Measurements from ENCODE around the gene FCER1G. TPM values are rescaled to one million over a fixed set of nuclear protein-coding genes. Genes with fewer than 3 reads are reported as not detected.

The FCER1G gene
- total and polyA plus RNA-seq, 2 of the 8 experiments (the other 6 are each of a cell fraction or from before 2014, with no cell fraction given) = 1.6 TPM; not detected in 1

DNA sequence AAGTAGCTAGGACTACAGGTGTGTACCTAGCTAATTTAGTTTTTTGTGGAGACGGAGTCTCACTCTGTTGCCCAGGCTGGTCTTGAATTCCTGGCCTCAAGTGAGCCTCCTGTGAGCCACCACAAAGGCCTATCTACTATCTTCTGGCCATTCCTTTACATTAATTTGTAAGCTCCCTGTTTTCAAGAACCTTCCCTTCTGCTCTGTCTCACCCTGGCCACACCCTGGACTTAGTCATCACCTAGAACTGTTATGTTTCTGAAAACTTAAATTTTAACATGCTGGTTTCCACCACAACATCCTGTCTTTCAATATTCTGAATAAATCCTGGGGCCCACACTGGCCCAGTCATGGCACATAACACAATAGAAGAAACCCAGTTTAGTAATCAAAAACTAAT lies 32.9 kb upstream of the FCER1G start:
- Histone ChIP-seq H3K23ac (ENCODE audit: insufficient read length) (no peak overlapping the region), H3K23me2 (ENCODE audit: low read depth, low read length) (no peaks in the 10 kb centered on the region; the same call in 1 of the 2 replicates), H2BK15ac (ENCODE audit: low read length) (no peak overlapping the region), H4K8ac (ENCODE audit: extremely low read depth, insufficient read depth, low read length) (no peak overlapping the region), H3K79me1 (ENCODE audit: low read depth, low read length) (no peaks in the 10 kb centered on the region), H3K9ac (replicated peaks in 1 of 4; ENCODE audit: extremely low read depth in 1 of 4, low read depth in 3 of 4, low read length in 3 of 4) (no peak overlapping the region), H2AFZ (ENCODE audit: low read length) (no peak overlapping the region), H2BK12ac (ENCODE audit: low read depth, low read length) (no peak overlapping the region), H4K5ac (ENCODE audit: insufficient read length, low read depth, low read length) (no peak overlapping the region), H3K56ac (replicated peaks; ENCODE audit: insufficient read length, low read depth, low read length) (no peak overlapping the region), H3K14ac (ENCODE audit: insufficient read length) (no peak overlapping the region), H3K9me3 (ENCODE audit: insufficient read depth in 2 of 2, low read depth in 1 of 2, low read length in 1 of 2) (no peaks in the 10 kb centered on the region), H2AK5ac (ENCODE audit: low read depth, low read length) (no peak overlapping the region), H3K4me2 (ENCODE audit: insufficient read depth in 1 of 2, low read depth in 2 of 2, low read length in 2 of 2) (no peak overlapping the region), H3K36me3 (ENCODE audit: control insufficient read depth in 2 of 4, insufficient read depth in 4 of 4, low read length in 3 of 4) (no peaks in the 10 kb centered on the region), H4K91ac (replicated peaks; ENCODE audit: insufficient read length, low read length) (no peak overlapping the region), H2BK20ac (ENCODE audit: low read length) (no peak overlapping the region), H2BK120ac (replicated peaks; ENCODE audit: low read depth, low read length) (no peak overlapping the region), H2BK5ac (ENCODE audit: low read depth, low read length) (no peak overlapping the region), H3K27me3 (replicated peaks in 1 of 4; ENCODE audit: control insufficient read depth in 3 of 4, extremely low read depth in 1 of 4, insufficient read depth in 3 of 4, low read length in 3 of 4) (no peaks in the 10 kb centered on the region), H4K20me1 (replicated peaks in 1 of 2; ENCODE audit: control insufficient read depth in 1 of 2, insufficient read depth in 2 of 2, low read length in 2 of 2) (no peaks in the 10 kb centered on the region), H3K4me3 (ENCODE audit: extremely low read depth in 1 of 4, insufficient read depth in 2 of 4, low read depth in 3 of 4, low read length in 4 of 4) (no peak overlapping the region), H3K4ac (replicated peaks; ENCODE audit: insufficient read length, low read depth, low read length) (no peak overlapping the region), H3K27ac (ENCODE audit: low read depth, low read length) (no peak overlapping the region), H3K18ac (ENCODE audit: extremely low read depth, low read length) (no peak overlapping the region), H3K4me1 (replicated peaks in 1 of 4; ENCODE audit: control insufficient read depth in 3 of 4, insufficient read depth in 4 of 4, low read length in 3 of 4) (peaks cover 0 to 9% (median 0%) of the 10 kb centered on the region in 4 experiments; a peak in 3 of 7 replicates), H3K79me2 (ENCODE audit: control insufficient read depth in 1 of 2, insufficient read depth in 2 of 2, low read length in 2 of 2) (no peaks in the 10 kb centered on the region)
- POLR2A ChIA-PET (ENCODE audit: partially characterized antibody) = interaction anchor here (0.9 to 2.9 kb wide), 5 partner anchors 9 to 257 kb away, joined by 3 to 14 read pairs (median 3); no protein-coding TSS in a partner anchor
- CTCF ChIA-PET (ENCODE audit: partially characterized antibody) = interaction anchor here (0.9 to 5.5 kb wide), 11 partner anchors 10 to 374 kb away, joined by 3 to 37 read pairs (median 6); partner anchors contain the start of genes NDUFS2 and PPOX
- WGBS, 2 experiments (ENCODE audit: extremely low coverage in 1 of 2, insufficient coverage in 1 of 2, insufficient read length in 1 of 2, insufficient replicate concordance in 2 of 2, low coverage in 1 of 2, low lambda C conversion rate in 2 of 2, missing lambda C conversion rate in 1 of 2) = 100% methylated on average over 1 of the region's 1 CpG; no CpG with 5 or more reads in 1 of the 2 experiments
- FAIRE-seq (no peak), DNase-seq (ENCODE audit: low read depth in 1 of 2, low spot score in 2 of 2) (no peak)
- TF ChIP-seq, protein P1, sequence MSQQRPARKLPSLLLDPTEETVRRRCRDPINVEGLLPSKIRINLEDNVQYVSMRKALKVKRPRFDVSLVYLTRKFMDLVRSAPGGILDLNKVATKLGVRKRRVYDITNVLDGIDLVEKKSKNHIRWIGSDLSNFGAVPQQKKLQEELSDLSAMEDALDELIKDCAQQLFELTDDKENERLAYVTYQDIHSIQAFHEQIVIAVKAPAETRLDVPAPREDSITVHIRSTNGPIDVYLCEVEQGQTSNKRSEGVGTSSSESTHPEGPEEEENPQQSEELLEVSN (IDR thresholded peaks at IDR 0.05) = no peak
- no peak for TF ChIP-seq POLR2A (IDR thresholded peaks at IDR 0.05; ENCODE audit: control extremely low read depth in 1 of 2, low read depth in 2 of 2, low read length in 2 of 2)
- no peak for TF ChIP-seq POLR2AphosphoS5 (IDR thresholded peaks at IDR 0.05; ENCODE audit: low read depth, low read length)
- no peak for TF ChIP-seq GTF2F1 (IDR thresholded peaks at IDR 0.05; ENCODE audit: borderline replicate concordance, low read depth, low read length)
